ENCODE results near the gene CPEB4. TPM values are rescaled to one million over a fixed set of nuclear protein-coding genes. Genes with fewer than 3 reads are reported as not detected.

The CPEB4 gene
- total RNA-seq, 1 donor from 2014 or later = 19.5 TPM

GRCh38 chr5:173880306-173880985 lies 7.7 kb upstream of the CPEB4 start:
- Mint-ChIP-seq H3K36me3 (ENCODE audit: low read depth, unreplicated experiment) (no peaks in the 10 kb centered on the region), H3K9me3 (ENCODE audit: unreplicated experiment) (no peaks in the 10 kb centered on the region), H3K27ac (ENCODE audit: unreplicated experiment) (no peak overlapping the region), H3K4me1 (ENCODE audit: unreplicated experiment) (no peaks in the 10 kb centered on the region), H3K4me3 (ENCODE audit: unreplicated experiment) (no peak overlapping the region), H3K27me3 (ENCODE audit: unreplicated experiment) (no peaks in the 10 kb centered on the region)
- no peak for DNase-seq (ENCODE audit: low spot score)
- TF ChIP-seq, protein P1, sequence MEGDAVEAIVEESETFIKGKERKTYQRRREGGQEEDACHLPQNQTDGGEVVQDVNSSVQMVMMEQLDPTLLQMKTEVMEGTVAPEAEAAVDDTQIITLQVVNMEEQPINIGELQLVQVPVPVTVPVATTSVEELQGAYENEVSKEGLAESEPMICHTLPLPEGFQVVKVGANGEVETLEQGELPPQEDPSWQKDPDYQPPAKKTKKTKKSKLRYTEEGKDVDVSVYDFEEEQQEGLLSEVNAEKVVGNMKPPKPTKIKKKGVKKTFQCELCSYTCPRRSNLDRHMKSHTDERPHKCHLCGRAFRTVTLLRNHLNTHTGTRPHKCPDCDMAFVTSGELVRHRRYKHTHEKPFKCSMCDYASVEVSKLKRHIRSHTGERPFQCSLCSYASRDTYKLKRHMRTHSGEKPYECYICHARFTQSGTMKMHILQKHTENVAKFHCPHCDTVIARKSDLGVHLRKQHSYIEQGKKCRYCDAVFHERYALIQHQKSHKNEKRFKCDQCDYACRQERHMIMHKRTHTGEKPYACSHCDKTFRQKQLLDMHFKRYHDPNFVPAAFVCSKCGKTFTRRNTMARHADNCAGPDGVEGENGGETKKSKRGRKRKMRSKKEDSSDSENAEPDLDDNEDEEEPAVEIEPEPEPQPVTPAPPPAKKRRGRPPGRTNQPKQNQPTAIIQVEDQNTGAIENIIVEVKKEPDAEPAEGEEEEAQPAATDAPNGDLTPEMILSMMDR (IDR thresholded peaks at IDR 0.05; ENCODE audit: unreplicated experiment) = no peak

GRCh38 chr5:173881811-173882575 lies 6.2 kb upstream of the CPEB4 start:
- TF ChIP-seq, protein P1 (IDR thresholded peaks at IDR 0.05; ENCODE audit: unreplicated experiment) = no peak
- no peaks in the 10 kb centered on the region for H3K4me1 Mint-ChIP-seq (ENCODE audit: unreplicated experiment)
- H3K4me3 Mint-ChIP-seq (ENCODE audit: unreplicated experiment) = no peak overlapping the region
- no peaks in the 10 kb centered on the region for H3K27me3 Mint-ChIP-seq (ENCODE audit: unreplicated experiment)
- no peaks in the 10 kb centered on the region for H3K36me3 Mint-ChIP-seq (ENCODE audit: low read depth, unreplicated experiment)
- DNase-seq (ENCODE audit: low spot score) = no peak
- no peak overlapping the region for H3K27ac Mint-ChIP-seq (ENCODE audit: unreplicated experiment)
- H3K9me3 Mint-ChIP-seq (ENCODE audit: unreplicated experiment) = no peaks in the 10 kb centered on the region

GRCh38 chr5:173882632-173883031 lies 5.5 kb upstream of the CPEB4 start:
- Mint-ChIP-seq H3K27me3 (ENCODE audit: unreplicated experiment) (peaks cover 3% of the 10 kb centered on the region), H3K9me3 (ENCODE audit: unreplicated experiment) (no peaks in the 10 kb centered on the region), H3K36me3 (ENCODE audit: low read depth, unreplicated experiment) (no peaks in the 10 kb centered on the region), H3K27ac (ENCODE audit: unreplicated experiment) (no peak overlapping the region), H3K4me1 (ENCODE audit: unreplicated experiment) (no peaks in the 10 kb centered on the region), H3K4me3 (ENCODE audit: unreplicated experiment) (no peak overlapping the region)
- TF ChIP-seq, protein P1 (IDR thresholded peaks at IDR 0.05; ENCODE audit: unreplicated experiment) = no peak
- no peak for DNase-seq (ENCODE audit: low spot score)

- Mint-ChIP-seq H3K27ac (ENCODE audit: unreplicated experiment) (no peak overlapping the region), H3K4me1 (ENCODE audit: unreplicated experiment) (no peaks in the 10 kb centered on the region), H3K36me3 (ENCODE audit: low read depth, unreplicated experiment) (no peaks in the 10 kb centered on the region), H3K4me3 (ENCODE audit: unreplicated experiment) (no peak overlapping the region), H3K27me3 (ENCODE audit: unreplicated experiment) (peaks cover 6% of the 10 kb centered on the region), H3K9me3 (ENCODE audit: unreplicated experiment) (no peaks in the 10 kb centered on the region)
- no peak for DNase-seq (ENCODE audit: low spot score)
- TF ChIP-seq, protein P1 (IDR thresholded peaks at IDR 0.05; ENCODE audit: unreplicated experiment) = no peak
Observed at GRCh38 chr5:173883347-173883924, 4.7 kb upstream of the CPEB4 start.

All from endothelial cell (in vitro differentiated cells).